SK-MEL-5 (cell line): ENCODE measurements around the gene LEPROT. TPM values are rescaled to one million over a fixed set of nuclear protein-coding genes. Genes with fewer than 3 reads are reported as not detected.
"Not testable (repeated sequence)": the region's sequence is repeated elsewhere in the genome, so short reads cannot be mapped to it uniquely, and the experiment has no call there.

Source experiments
- DNase-seq: peaks from one replicate; pipeline ENCODE4 v3.0.0-alpha.2; 2016; ENCODE audit warnings: low read depth, low spot score
- in situ Hi-C: cut with HindIII; loops from 2 replicates; pipeline ENCODE4 v1.10.0; 2016; ENCODE audit warnings: low sequenced_read_pairs, high pct_unique_total_duplicates, low pct_unique_long_range_greater_than_20kb
- total RNA-seq: library from RNA; depleted of rRNA; stranded (reverse); fragments of >200 nt; shearing (Covaris generic); gene quantifications from 2 replicates; pipeline ENCODE4 v1.2.3, GENCODE V29; 2014

Gene LEPROT
- total RNA-seq, 1 experiment from 2014 or later = 49.4 TPM

GRCh38 chr1:65429078-65429477 is 8.6 kb downstream of the LEPROT start:
- DNase-seq = no peak
- in situ Hi-C loops = no loop called here

DNA sequence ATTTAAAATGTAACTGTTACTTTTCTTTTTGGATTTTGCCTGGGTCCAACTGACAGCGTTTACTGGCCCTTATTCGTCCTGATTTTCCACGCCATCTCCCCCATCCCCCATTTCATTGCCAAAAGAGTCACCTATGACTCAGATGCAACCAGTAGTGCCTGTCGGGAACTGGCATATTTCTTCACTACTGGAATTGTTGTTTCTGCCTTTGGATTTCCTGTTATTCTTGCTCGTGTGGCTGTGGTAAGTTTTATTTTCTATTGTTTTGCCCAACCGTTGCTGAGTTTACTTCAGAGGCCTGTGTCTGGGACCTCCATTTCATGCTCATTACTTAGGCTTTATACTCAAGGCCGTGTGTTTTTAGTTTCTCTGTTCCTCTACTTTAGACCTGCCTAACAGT is 9.3 kb downstream of the LEPROT start:
- no peak for DNase-seq
- in situ Hi-C loops = no loop called here

DNA sequence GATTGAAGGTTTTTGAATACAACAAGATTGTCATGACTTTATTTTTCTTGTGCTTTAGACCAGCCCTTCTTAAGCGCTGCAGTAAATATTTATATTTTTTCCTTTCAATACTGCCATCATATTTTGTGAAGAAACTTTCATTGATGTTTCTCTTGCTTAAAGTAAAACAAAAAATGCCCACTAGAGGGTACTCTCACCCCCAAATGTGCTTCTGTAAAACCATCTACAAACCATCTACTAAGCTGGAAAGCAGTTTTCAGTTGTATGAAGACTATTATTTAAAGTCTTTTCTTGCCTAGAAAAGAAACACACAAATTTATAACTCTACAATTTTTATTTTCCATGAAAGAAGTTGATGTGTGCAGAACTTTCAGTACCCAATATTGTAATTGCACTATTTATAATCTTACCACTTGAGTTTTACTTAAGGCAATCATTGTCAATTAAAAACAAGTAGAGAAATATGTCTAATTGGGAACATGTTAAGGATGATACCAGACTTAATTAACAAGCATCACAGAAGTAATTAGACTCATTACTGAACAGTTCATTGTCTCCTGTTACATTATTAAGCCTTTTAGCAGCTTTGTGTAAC is 10.7 kb downstream of the LEPROT start:
- DNase-seq = peak; percentile 52
- in situ Hi-C loops = no loop called here

- no peak for DNase-seq
- in situ Hi-C loops = no loop called here
Observed at GRCh38 chr1:65432918-65433317, 12.4 kb downstream of the LEPROT start.

- peak; percentile 20 for DNase-seq
- in situ Hi-C loops = no loop called here
Observed at GRCh38 chr1:65434255-65434654, 13.8 kb downstream of the LEPROT start.

DNA sequence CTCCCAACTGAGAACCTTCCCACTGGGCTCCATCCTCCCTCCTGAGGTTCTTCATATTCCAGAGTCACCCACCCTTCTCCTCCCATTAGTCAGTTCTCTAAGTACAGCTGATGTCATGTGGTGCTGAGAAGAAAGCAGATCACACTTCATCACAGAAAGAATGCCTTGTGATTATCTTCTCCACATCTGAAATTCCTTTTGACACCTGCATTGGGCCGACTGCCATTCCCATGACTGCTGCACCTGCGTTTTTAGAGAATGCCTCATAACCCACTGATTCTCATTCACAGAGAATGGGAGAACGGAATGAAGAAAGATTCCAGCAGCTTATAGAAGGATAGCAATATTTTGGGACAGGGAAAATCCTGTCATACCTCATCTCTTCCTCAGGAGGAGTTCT is 14.3 kb downstream of the LEPROT start:
- in situ Hi-C loops = no loop called here
- no peak for DNase-seq

GRCh38 chr1:65435987-65436386 is 15.5 kb downstream of the LEPROT start:
- DNase-seq = no peak
- in situ Hi-C loops = no loop called here

DNA sequence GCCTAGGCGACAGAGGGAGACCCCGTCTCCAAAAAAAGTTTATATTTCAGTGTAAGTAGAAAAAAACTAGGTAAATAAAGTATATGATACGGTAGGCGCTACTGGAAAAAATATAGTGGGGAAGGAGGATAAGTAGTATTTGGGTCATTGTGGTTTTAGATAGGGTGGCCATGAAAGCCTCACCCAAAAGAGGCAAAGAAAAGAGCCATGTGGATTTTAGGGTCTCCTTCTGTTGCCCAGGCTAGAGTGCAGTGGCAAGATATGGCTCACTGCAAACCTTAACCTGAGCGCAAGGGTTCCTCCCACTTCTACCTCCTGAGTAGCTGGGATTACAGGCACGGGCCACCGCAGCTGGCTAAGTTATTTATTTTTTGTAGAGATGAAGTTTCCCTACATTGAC is 17.1 kb downstream of the LEPROT start:
- in situ Hi-C loops = no loop called here
- no peak for DNase-seq

DNA sequence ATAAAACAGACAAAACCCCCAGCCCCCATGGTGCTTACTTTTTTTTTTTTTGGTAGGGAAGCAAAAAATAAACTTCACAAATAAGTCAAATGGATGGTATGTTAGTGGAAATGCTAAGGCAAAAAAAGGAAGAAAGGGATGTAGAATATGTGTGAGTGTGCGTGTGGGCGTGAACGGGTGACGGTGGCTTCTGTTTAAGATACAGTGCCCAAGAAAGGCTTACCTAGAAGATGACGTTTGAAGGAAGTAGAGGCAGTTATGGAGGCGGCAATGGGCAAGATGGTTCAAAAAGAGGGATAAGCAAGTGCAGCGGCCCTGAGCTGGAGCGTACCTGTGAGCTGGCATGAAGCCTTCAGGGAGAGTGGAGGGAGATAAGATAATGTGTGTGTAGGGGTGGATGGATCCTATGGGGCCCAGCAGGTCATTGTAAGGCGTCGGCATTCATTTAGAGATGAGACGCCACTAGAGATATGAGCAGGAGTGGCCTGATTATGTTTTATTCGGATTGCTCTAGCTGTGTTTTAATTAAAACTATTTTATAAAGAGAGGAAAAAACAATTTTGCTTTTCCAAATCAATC is 19.9 kb downstream of the LEPROT start:
- in situ Hi-C loops = no loop called here
- DNase-seq = no peak

GRCh38 chr1:65440915-65441314 is 20.4 kb downstream of the LEPROT start:
- DNase-seq = no peak
- in situ Hi-C loops = no loop called here

GRCh38 chr1:65441464-65441863 is 21.0 kb downstream of the LEPROT start:
- in situ Hi-C loops = no loop called here
- DNase-seq = no peak

DNA sequence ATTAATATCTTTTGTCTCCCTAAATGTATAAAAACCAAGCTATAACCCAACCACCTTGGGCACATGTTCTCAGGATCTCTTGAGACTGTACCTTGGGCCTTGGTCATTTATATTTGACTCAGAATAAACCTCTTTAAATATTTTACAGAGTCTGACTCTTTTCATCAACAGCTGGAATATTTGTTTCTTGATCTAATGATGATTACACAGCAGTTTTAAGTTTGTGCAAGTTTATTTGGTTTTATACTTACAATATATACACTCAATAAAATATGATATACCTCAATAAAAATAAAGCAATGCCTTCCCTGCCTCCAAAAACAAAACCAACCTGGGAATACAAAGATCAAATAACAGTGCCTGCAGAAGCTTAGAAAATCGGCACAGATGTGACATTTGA is 22.0 kb downstream of the LEPROT start:
- in situ Hi-C loops = no loop called here

DNA sequence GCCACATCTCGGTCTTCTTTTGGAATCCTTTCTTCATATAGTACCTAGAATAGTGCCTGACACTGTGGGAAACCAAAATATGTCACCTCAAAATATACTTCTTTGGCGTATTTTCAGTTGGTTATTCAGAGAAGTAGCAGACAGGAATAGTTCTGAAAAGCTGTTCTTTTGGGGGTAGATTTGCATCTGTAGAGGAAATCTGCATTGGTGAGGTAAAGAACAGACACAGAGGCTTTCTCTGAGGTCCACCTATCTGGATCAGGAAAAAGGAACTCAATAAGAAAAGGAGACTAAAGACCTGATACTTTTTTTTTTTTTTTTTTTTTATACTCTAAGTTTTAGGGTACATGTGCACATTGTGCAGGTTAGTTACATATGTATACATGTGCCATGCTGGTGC is 23.2 kb downstream of the LEPROT start:
- DNase-seq = no peak
- in situ Hi-C loops = no loop called here

More for the DNA sequence above, 22.0 kb downstream of the LEPROT start:
- no peak for DNase-seq

GRCh38 chr1:65444128-65444640 is 23.7 kb downstream of the LEPROT start:
- DNase-seq = no peak
- in situ Hi-C loops = no loop called here

- no peak for DNase-seq
- in situ Hi-C loops = no loop called here
Observed at GRCh38 chr1:65445837-65446236, 25.4 kb downstream of the LEPROT start.

DNA sequence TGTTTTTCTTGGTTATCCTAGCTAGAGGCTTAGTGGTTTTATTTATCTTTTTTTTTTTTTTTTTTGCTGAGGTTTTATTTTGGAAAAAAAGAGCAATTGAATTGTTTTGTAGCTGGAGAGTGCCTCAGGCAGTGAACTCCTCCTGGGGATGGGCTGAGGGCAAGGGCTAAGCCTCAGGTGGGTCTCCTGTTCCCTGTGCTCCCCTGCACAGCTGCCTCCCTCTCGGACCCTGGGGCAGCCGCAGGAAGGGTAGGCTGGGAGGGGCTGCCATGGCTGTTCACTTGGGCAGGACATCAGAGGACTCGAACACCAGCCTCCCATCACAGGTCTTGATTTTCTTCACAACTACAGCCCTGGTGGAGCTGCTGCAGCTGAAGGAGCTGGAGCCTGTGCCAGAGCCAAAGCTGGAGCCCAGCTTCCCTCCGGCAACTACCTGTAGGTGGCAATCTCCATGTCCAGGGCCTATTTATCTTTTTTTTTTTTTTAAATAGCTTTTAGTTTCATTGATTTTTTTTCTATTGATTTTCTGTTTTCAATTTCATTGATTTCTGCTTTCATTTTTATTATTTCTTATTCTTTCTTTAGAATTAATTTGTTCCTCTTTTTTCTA is 28.9 kb downstream of the LEPROT start:
- DNase-seq = no peak
- in situ Hi-C loops = no loop called here

DNA sequence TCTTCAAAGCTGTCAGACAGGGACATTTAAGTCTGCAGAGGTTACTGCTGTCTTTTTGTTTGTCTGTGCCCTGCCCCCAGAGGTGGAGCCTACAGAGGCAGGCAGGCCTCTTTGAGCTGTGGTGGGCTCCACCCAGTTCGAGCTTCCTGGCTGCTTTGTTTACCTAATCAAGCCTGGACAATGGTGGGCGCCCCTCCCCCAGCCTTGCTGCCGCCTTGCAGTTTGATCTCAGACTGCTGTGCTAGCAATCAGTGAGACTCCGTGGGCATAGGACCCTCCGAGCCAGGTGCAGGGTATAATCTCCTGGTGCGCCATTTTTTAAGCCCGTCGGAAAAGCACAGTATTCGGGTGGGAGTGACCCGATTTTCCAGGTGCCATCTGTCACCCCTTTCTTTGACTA is 35.2 kb downstream of the LEPROT start:
- in situ Hi-C loops, DNase-seq: not testable (repeated sequence)

- in situ Hi-C loops = no loop called here
- DNase-seq = no peak
Observed at GRCh38 chr1:65456481-65456880, 36.0 kb downstream of the LEPROT start.

GRCh38 chr1:65457868-65458267 is 37.4 kb downstream of the LEPROT start:
- DNase-seq = no peak
- in situ Hi-C loops = no loop called here
